PC-9 (cell line): Measurements from ENCODE around the gene PLPP3.

ENCODE experiments used
- EZH2 ChIP-seq: fragments of 200-600 bp; sonication (generic); IDR thresholded peaks from 2 replicates; pipeline ENCODE4 v1.8.0; 2017; ENCODE audit warnings: antibody characterized with exemption, low read depth
- TF ChIP-seq, protein P1 (sequence below): fragments of 200-600 bp; sonication (generic); conservative IDR thresholded peaks from 2 replicates; pipeline ENCODE4 v1.6.1; 2017; ENCODE audit warnings: mixed run types, antibody characterized with exemption, mild to moderate bottlenecking, moderate library complexity

DNA sequence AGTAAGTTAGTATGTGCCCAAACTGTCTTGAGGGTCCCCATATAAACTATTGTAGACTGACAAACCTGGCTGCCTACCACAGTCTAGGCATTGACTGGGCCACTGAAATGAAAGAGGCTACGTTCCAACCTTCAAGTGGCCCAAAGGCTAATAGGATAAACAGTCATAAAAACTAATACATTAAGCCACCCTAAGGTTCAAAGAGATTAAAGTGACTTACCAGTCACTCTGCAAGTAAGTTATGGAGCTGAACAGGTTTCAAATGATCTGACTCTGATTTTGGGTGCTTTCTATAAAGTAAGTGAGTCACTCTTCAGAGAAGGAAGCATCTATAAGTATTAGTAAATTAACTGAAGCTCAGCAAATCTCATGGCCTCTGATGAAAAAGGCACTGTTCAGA, 38.0 kb downstream of the PLPP3 start:
- TF ChIP-seq, protein P1, sequence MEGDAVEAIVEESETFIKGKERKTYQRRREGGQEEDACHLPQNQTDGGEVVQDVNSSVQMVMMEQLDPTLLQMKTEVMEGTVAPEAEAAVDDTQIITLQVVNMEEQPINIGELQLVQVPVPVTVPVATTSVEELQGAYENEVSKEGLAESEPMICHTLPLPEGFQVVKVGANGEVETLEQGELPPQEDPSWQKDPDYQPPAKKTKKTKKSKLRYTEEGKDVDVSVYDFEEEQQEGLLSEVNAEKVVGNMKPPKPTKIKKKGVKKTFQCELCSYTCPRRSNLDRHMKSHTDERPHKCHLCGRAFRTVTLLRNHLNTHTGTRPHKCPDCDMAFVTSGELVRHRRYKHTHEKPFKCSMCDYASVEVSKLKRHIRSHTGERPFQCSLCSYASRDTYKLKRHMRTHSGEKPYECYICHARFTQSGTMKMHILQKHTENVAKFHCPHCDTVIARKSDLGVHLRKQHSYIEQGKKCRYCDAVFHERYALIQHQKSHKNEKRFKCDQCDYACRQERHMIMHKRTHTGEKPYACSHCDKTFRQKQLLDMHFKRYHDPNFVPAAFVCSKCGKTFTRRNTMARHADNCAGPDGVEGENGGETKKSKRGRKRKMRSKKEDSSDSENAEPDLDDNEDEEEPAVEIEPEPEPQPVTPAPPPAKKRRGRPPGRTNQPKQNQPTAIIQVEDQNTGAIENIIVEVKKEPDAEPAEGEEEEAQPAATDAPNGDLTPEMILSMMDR: no peak
- no peak for TF ChIP-seq EZH2
